ENCODE data around the gene MAD2L2. TPM values are rescaled to one million over a fixed set of nuclear protein-coding genes. Genes with fewer than 3 reads are reported as not detected.

Gene MAD2L2
- total and polyA plus RNA-seq, 8 donors = 25.7 to 56.1 (median 45.6) TPM

GRCh38 chr1:11658542-11658941 is 22.4 kb downstream of the MAD2L2 start:
- Histone ChIP-seq H3K36me3 (peaks cover 0 to 10% of the 10 kb centered on the region in 2 donors), H3K4me1 (peaks cover 8 to 29% of the 10 kb centered on the region in 2 donors), H3K27ac (no peak overlapping the region), H3K4me3 (no peak overlapping the region), H3K9me3 (no peaks in the 10 kb centered on the region), H3K27me3 (peaks cover 0 to 17% of the 10 kb centered on the region in 2 donors)
- ATAC-seq (no peak), DNase-seq (no peak)
- TF ChIP-seq, protein P1, sequence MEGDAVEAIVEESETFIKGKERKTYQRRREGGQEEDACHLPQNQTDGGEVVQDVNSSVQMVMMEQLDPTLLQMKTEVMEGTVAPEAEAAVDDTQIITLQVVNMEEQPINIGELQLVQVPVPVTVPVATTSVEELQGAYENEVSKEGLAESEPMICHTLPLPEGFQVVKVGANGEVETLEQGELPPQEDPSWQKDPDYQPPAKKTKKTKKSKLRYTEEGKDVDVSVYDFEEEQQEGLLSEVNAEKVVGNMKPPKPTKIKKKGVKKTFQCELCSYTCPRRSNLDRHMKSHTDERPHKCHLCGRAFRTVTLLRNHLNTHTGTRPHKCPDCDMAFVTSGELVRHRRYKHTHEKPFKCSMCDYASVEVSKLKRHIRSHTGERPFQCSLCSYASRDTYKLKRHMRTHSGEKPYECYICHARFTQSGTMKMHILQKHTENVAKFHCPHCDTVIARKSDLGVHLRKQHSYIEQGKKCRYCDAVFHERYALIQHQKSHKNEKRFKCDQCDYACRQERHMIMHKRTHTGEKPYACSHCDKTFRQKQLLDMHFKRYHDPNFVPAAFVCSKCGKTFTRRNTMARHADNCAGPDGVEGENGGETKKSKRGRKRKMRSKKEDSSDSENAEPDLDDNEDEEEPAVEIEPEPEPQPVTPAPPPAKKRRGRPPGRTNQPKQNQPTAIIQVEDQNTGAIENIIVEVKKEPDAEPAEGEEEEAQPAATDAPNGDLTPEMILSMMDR (IDR thresholded peaks at IDR 0.05) = no peak
- intact Hi-C loops (cut with DNase I) = no loop called here

- Histone ChIP-seq H3K4me1 (peaks cover 8 to 24% of the 10 kb centered on the region in 2 donors), H3K27me3 (peaks cover 0 to 19% of the 10 kb centered on the region in 2 donors), H3K4me3 (no peak overlapping the region), H3K27ac (no peak overlapping the region), H3K9me3 (no peaks in the 10 kb centered on the region), H3K36me3 (peaks cover 0 to 10% of the 10 kb centered on the region in 2 donors)
- ATAC-seq (no peak), DNase-seq (no peak)
- intact Hi-C loops (cut with DNase I) = no loop called here
- TF ChIP-seq, protein P1 (IDR thresholded peaks at IDR 0.05) = no peak
Measured at GRCh38 chr1:11657654-11658053, 23.3 kb downstream of the MAD2L2 start.

GRCh38 chr1:11654939-11655808 is 25.8 kb downstream of the MAD2L2 start:
- no peak for ATAC-seq
- peaks cover 8 to 32% of the 10 kb centered on the region in 2 donors for H3K4me1 ChIP-seq
- no peaks in the 10 kb centered on the region for H3K9me3 ChIP-seq
- H3K27me3 ChIP-seq = peaks cover 1 to 32% of the 10 kb centered on the region in 2 donors
- no peaks in the 10 kb centered on the region for H3K36me3 ChIP-seq
- TF ChIP-seq, protein P1 (IDR thresholded peaks at IDR 0.05) = no peak
- intact Hi-C loops (cut with DNase I) = loop anchor here in 1 of 2 donors (5.0 kb wide), 1 partner anchor 67 kb away; no protein-coding TSS in a partner anchor
- no peak for DNase-seq
- H3K4me3 ChIP-seq = peak overlapping the region; percentile 57 to 64
- no peak overlapping the region for H3K27ac ChIP-seq

DNA sequence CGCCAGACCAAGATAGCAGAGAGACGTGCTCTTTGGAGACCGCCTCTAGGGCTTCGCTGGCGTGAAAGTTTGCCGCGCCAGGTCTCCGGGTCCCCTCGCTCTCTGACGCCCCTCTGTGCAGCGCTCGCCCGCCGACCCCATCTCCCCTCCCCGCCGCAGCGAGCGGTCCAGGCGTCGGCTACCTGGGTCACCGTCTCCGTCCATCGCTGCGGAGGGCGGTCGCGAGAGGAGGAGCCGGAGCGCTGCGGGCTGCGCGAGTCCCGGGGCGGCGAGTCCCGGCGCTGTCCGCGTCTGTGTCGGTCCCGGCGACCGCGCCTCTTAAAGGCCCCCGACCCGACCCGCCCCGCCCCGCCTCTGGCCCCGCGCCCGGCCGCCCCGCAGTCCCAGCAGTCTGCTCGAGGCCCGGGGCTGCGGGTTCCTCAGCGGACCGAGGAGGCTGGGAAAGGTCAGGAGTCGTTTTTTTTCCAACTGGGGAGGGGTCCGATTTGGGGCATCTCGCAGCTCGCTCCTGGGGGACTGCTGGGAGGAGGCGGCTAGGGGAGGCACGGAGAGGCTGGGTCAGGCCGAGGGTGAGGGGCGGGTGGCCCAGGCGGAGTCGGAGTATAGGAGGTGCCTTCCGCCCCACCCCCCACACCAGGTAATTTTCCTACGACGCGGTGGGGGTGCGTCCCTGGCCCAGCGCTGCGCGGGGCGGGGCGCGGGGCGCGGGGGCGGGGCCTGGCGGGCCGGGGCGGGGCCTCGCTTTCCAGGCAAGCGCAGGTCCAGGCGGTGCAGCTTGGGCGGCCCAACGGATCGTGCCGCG is 26.6 kb downstream of the MAD2L2 start, which contains the start of the genes FBXO2 and FBXO44:
FBXO2 (minus strand) TSS at position 293 of the 802 bp plus-strand sequence; CDS start at position 204, 89 bp downstream.
FBXO44 (plus strand) TSS at position 741 of the 802 bp plus-strand sequence. CDS start 959 bp downstream, outside the sequence.
- Histone ChIP-seq H3K27me3 (peaks cover 9 to 40% of the 10 kb centered on the region in 2 donors), H3K27ac (peak within 1 kb of the TSS in 1 of 2 donors; percentile 30), H3K4me1 (peaks cover 8 to 40% of the 10 kb centered on the region in 2 donors), H3K4me3 (peak within 1 kb of the TSS; percentile 57 to 64), H3K9me3 (no peaks in the 10 kb centered on the region), H3K36me3 (no peaks in the 10 kb centered on the region)
- ATAC-seq (peak; percentile 77), DNase-seq (peak in 3 of 4 donors; percentile 30 to 90 (median 75))
- TF ChIP-seq, protein P1 (IDR thresholded peaks at IDR 0.05) = no peak
- intact Hi-C loops (cut with DNase I) = loop anchor here in 1 of 2 donors (5.0 kb wide), 1 partner anchor 68 kb away; no protein-coding TSS in a partner anchor

Data from left lung (tissue), 10 donors.